ENCODE measurements around the gene NXPH3.

DNA sequence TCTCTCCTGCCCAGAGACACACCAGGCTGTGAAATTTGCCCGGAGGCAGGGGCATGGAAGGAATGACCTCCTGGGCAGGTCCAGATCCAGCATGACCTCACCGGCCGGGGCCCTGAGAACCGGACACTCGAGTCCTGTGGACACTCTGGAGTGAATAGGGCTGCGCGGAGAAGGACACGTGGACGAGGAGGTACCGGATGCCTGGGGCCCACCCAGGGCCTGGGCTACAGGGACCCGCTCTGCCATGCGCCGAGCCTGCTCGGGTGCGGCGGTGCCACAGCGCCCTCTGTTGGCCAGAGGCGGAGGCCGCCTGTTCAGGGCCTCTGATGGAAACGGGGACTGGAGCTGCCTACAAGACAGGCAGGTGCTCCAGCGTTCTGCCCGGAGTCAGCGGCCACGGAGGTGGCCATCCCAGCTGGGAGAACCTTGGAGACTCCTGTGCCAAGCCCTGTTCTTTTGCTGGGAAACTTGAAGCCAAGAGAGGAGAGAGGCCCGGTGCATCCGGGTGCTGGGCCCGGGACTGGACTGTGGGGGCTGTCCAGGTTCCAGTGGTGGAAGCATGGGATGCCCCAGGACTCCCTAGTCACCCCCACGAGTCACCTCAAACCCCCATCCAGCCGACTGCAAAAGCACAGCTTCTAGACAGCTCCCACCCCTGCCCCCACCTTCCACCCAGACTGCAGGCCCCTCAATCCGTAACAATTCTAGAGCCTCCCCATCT, 19.3 kb upstream of the NXPH3 start:
- TF ChIP-seq GATA2 (IDR thresholded peaks at IDR 0.05; ENCODE audit: low read depth, low read length) = no peak
- no peak for TF ChIP-seq GATA3 (IDR thresholded peaks at IDR 0.05; ENCODE audit: low read depth, low read length)

Data from SH-SY5Y (cell line).